Karpas-422 (cell line): Measurements from ENCODE around the gene FBXO34. TPM values are rescaled to one million over a fixed set of nuclear protein-coding genes. Genes with fewer than 3 reads are reported as not detected.

Experiments
- DNase-seq: peaks from one replicate; pipeline ENCODE4 v3.0.0-alpha.2; 2015
- H2AFZ ChIP-seq: fragments of 200-600 bp; sonication (generic); 2 replicates; pipeline ENCODE4 v1.6.1; 2014; ENCODE audit warnings: antibody characterized with exemption, low read length, mixed read lengths
- H3K27ac ChIP-seq: fragments of 200-600 bp; sonication (generic); 2 replicates; pipeline ENCODE4 v1.5.1; 2014; ENCODE audit warnings: mild to moderate bottlenecking, low read length, moderate library complexity
- H3K27me3 ChIP-seq: fragments of 200-600 bp; sonication (generic); 2 replicates; pipeline ENCODE4 v1.6.1; 2014; ENCODE audit warnings: low read length, mixed read lengths
- H3K36me3 ChIP-seq: fragments of 200-600 bp; sonication (generic); 2 replicates; pipeline ENCODE4 v1.6.1; 2014; ENCODE audit warnings: low read length, mixed read lengths; ENCODE audit not compliant: insufficient read depth
- H3K4me1 ChIP-seq: fragments of 200-600 bp; sonication (generic); 2 replicates; pipeline ENCODE4 v1.6.1; 2014; ENCODE audit warnings: mild to moderate bottlenecking, low read length, mixed read lengths
- H3K4me2 ChIP-seq: fragments of 200-600 bp; sonication (generic); 2 replicates; pipeline ENCODE4 v1.6.1; 2014; ENCODE audit warnings: low read length, low read depth, mild to moderate bottlenecking; ENCODE audit not compliant: poor library complexity, severe bottlenecking
- H3K4me3 ChIP-seq: fragments of 200-600 bp; sonication (generic); 2 replicates; pipeline ENCODE4 v1.5.1; 2014; ENCODE audit warnings: mild to moderate bottlenecking, antibody characterized with exemption, low read length, mixed read lengths
- H3K79me2 ChIP-seq: fragments of 200-600 bp; sonication (generic); 2 replicates; pipeline ENCODE4 v1.6.1; 2014; ENCODE audit warnings: mild to moderate bottlenecking, low read length, mixed read lengths
- H3K9ac ChIP-seq: fragments of 200-600 bp; sonication (generic); 2 replicates; pipeline ENCODE4 v1.6.0; 2014; ENCODE audit warnings: low read length
- H3K9me2 ChIP-seq: fragments of 200-600 bp; sonication (generic), shearing (Covaris generic); replicated peaks from 2 replicates; pipeline ENCODE4 v1.6.0; 2014; ENCODE audit warnings: mild to moderate bottlenecking, low read length, moderate library complexity; ENCODE audit not compliant: insufficient read depth
- H3K9me3 ChIP-seq: fragments of 300-700, 200-600 bp; sonication (generic); 2 replicates; pipeline ENCODE4 v1.6.1; 2014; ENCODE audit warnings: low read length, mixed read lengths
- H4K20me1 ChIP-seq: fragments of 200-600 bp; sonication (generic); 2 replicates; pipeline ENCODE4 v1.6.1; 2014; ENCODE audit warnings: mild to moderate bottlenecking, antibody characterized with exemption, low read length, low read depth; ENCODE audit not compliant: insufficient read depth
- total RNA-seq: library from RNA; depleted of rRNA; stranded (reverse); fragments of >200 nt; shearing (Covaris generic); gene quantifications from 2 replicates; pipeline ENCODE4 v1.2.3, GENCODE V29; 2014; ENCODE audit warnings: low replicate concordance; rRNA removed

Gene FBXO34, protein sequence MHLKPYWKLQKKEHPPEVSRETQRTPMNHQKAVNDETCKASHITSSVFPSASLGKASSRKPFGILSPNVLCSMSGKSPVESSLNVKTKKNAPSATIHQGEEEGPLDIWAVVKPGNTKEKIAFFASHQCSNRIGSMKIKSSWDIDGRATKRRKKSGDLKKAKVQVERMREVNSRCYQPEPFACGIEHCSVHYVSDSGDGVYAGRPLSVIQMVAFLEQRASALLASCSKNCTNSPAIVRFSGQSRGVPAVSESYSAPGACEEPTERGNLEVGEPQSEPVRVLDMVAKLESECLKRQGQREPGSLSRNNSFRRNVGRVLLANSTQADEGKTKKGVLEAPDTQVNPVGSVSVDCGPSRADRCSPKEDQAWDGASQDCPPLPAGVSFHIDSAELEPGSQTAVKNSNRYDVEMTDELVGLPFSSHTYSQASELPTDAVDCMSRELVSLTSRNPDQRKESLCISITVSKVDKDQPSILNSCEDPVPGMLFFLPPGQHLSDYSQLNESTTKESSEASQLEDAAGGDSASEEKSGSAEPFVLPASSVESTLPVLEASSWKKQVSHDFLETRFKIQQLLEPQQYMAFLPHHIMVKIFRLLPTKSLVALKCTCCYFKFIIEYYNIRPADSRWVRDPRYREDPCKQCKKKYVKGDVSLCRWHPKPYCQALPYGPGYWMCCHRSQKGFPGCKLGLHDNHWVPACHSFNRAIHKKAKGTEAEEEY
- total RNA-seq = 59.0 and 62.3 TPM in 2 replicates

DNA sequence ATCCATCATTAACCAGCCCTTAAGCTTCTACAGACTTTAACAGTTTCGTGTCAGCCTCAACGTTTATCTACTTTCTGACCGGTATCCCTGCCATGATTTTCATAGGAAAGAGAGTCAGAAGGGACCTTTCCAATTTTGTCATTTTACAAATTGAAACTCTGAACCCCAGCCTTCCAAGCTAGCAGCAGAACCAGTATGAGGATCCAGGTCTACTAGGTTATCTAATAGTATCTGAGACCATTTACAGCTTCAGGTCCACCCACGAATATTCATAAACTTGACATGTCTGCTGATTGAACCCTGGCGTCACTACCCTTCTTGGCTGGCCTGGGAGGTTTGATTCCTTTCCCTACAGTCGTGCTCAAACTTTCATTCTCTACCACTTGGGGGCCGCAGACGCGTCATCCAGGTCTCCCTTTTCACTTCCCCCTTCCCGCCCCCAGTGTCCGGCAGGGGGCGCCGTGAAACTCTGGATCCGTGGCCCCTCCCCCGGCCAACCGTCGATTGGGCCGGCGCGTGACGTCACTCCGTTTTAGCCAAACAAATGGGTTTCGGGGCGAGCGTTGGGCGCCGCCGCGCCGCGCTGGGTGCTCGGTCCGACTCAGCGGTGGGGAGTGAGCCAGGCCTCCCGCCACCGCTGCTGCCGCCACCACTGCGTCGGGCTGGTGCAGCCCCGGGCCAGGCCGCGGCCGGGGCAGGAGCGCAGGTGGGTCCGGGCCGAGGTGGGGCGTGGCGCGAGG lies at the start of gene FBXO34:
FBXO34 (plus strand) TSS at position 590 of the 740 bp plus-strand sequence. CDS start 78,970 bp downstream, outside the sequence.
- Histone ChIP-seq H3K9me2 (no peaks in the 10 kb centered on the region), H2AFZ (peak within 1 kb of the TSS; percentile 99), H3K79me2 (peaks cover 45% of the 10 kb centered on the region), H3K4me1 (peaks cover 43% of the 10 kb centered on the region), H3K9me3 (no peaks in the 10 kb centered on the region), H3K27ac (peak within 1 kb of the TSS; percentile 48), H3K36me3 (no peaks in the 10 kb centered on the region), H3K4me3 (peak within 1 kb of the TSS; percentile 93), H4K20me1 (peaks cover 28% of the 10 kb centered on the region; the same call in 1 of the 2 replicates), H3K27me3 (no peaks in the 10 kb centered on the region), H3K9ac (peak within 1 kb of the TSS; percentile 88), H3K4me2 (peak within 1 kb of the TSS; percentile 86)
- DNase-seq = peak; percentile 100

DNA sequence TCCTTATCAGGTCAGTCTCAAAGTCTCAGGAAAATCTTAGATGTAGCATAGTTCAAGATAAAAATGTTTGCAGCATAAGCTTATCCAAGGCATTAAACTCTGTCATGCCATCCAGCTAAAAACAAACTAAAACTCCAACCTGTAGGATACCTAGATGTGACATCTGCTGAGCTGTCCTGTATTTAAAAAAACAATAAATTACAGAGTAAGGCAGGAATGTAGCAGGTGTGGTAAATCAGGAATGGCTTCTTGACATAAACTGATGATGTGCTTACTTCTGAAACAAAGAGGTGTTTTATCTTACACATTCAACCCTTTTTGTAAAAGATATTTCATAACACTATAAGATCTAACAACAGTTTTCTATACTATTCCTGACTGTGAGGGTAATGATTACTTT lies 49.3 kb upstream of the FBXO34 start:
- peaks cover 11% of the 10 kb centered on the region for H3K9me3 ChIP-seq
- no peak overlapping the region for H3K4me2 ChIP-seq

DNA sequence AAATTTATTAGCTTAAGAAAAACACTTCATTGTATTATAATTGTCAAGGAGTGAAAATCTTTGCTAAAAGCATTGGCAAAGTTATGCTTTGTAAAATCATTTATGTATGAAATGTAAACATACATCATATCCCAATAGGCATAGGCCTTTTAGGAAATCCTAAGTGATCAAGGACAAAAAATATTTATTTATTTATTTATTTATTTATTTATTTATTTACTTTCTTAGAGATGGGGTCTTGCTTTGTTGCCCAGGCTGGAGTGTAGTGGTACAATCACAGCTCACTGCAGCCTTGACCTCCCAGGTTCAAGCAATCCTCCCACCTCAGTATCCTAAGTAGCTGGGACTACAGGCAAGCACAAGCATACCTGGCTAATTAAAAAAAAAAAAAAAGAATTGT lies 47.9 kb upstream of the FBXO34 start:
- Histone ChIP-seq H3K27ac (no peak overlapping the region), H4K20me1 (no peaks in the 10 kb centered on the region), H3K9me3 (peaks cover 18% of the 10 kb centered on the region), H3K9ac (no peak overlapping the region), H3K79me2 (no peaks in the 10 kb centered on the region), H3K4me1 (no peaks in the 10 kb centered on the region), H3K27me3 (no peaks in the 10 kb centered on the region), H3K9me2 (no peaks in the 10 kb centered on the region), H2AFZ (no peak overlapping the region), H3K4me3 (no peak overlapping the region), H3K36me3 (no peaks in the 10 kb centered on the region), H3K4me2 (no peak overlapping the region)
- DNase-seq = no peak

More for the DNA sequence above, 49.3 kb upstream of the FBXO34 start:
- H3K79me2 ChIP-seq = no peaks in the 10 kb centered on the region
- no peak for DNase-seq
- H3K9ac ChIP-seq = no peak overlapping the region
- no peak overlapping the region for H3K4me3 ChIP-seq
- H3K4me1 ChIP-seq = no peaks in the 10 kb centered on the region
- H4K20me1 ChIP-seq = no peaks in the 10 kb centered on the region
- no peaks in the 10 kb centered on the region for H3K27me3 ChIP-seq
- H2AFZ ChIP-seq = no peak overlapping the region
- H3K36me3 ChIP-seq = no peaks in the 10 kb centered on the region
- no peaks in the 10 kb centered on the region for H3K9me2 ChIP-seq
- H3K27ac ChIP-seq = no peak overlapping the region

DNA sequence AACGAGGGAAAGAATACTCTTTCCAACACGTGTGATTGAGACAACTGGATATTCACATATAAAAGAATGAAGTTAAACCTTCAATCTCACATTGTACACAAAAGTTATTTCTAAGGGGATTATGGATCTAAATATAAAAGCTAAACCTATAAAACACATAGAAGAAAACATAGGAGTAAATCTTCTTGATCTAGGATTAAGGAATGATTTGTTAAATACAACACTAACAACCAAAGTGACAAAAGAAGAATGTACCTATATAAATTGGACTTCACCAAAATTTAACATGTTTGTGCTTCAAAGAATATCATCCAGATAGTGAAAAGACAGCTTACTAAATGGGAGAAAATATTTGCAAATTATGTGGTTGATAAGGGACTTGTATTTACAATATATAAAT lies 43.0 kb upstream of the FBXO34 start:
- Histone ChIP-seq H3K27me3 (no peaks in the 10 kb centered on the region), H3K9me3 (peaks cover 18% of the 10 kb centered on the region), H2AFZ (no peak overlapping the region), H3K79me2 (no peaks in the 10 kb centered on the region), H4K20me1 (no peaks in the 10 kb centered on the region), H3K9me2 (no peaks in the 10 kb centered on the region), H3K9ac (no peak overlapping the region), H3K4me3 (no peak overlapping the region), H3K4me2 (no peak overlapping the region), H3K36me3 (no peaks in the 10 kb centered on the region), H3K4me1 (no peaks in the 10 kb centered on the region), H3K27ac (no peak overlapping the region)
- DNase-seq = no peak

DNA sequence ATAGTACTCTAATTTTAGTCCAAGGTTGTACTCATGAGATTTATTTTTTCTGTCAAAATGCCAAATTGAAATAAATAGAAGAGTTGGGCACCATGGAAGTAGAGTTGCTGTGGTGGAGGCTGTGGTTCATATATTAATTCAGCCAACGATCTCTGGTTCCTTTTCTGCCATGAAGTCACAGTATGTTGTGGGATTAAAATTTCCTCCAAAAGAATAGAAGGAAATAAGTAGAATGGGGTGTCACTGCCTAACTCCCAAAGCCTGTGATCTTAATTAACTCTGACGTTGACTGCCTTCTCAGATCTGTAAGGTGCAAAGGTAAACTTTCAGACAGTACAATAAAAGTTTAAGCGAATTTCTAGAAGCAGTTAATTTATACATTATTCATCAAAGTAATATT lies 37.6 kb upstream of the FBXO34 start:
- Histone ChIP-seq H4K20me1 (no peaks in the 10 kb centered on the region), H3K9ac (no peak overlapping the region), H3K4me3 (no peak overlapping the region), H3K79me2 (no peaks in the 10 kb centered on the region), H2AFZ (no peak overlapping the region), H3K36me3 (no peaks in the 10 kb centered on the region), H3K27ac (no peak overlapping the region), H3K4me1 (no peaks in the 10 kb centered on the region), H3K9me3 (no peaks in the 10 kb centered on the region), H3K9me2 (no peaks in the 10 kb centered on the region), H3K4me2 (no peak overlapping the region), H3K27me3 (no peaks in the 10 kb centered on the region)
- DNase-seq = no peak

DNA sequence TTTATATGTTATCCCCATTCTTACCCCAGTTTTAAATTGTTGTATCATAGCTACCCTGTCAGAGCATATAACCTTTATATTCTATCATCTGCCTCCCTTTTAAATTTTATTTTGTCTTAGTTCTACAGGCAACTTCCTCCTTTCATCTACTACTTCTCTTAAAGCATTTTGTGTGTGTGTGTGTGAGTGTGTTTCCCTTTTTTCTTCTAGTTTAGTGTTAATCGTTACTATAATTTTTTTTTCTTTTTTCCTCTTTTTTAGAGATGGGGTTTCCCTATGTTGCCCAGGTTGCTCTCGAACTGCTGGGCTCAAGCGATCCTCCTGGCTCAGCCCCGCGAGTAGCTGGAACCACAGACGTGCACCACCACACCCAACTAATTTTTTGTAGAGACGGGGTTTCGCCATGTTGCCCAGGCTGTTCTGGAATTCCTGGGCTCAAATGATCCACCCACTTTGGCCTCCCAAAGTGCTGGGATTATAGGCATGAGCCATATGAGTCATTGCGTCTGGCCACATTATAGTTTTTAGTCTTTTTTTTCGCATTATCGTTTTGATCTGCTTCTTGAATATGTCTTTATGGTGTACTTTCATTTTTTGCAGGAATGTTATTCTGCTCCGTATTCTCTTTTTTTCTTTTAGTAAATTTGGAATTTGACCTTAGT lies 33.1 kb upstream of the FBXO34 start:
- H3K4me1 ChIP-seq = no peaks in the 10 kb centered on the region
- H3K9me2 ChIP-seq = no peaks in the 10 kb centered on the region
- no peaks in the 10 kb centered on the region for H4K20me1 ChIP-seq
- peak; percentile 59 for DNase-seq
- no peaks in the 10 kb centered on the region for H3K27me3 ChIP-seq
- H2AFZ ChIP-seq = no peak overlapping the region
- no peak overlapping the region for H3K27ac ChIP-seq
- H3K4me3 ChIP-seq = no peak overlapping the region
- H3K4me2 ChIP-seq = no peak overlapping the region
- H3K79me2 ChIP-seq = no peaks in the 10 kb centered on the region
- no peaks in the 10 kb centered on the region for H3K9me3 ChIP-seq
- H3K36me3 ChIP-seq = no peaks in the 10 kb centered on the region
- H3K9ac ChIP-seq = no peak overlapping the region

DNA sequence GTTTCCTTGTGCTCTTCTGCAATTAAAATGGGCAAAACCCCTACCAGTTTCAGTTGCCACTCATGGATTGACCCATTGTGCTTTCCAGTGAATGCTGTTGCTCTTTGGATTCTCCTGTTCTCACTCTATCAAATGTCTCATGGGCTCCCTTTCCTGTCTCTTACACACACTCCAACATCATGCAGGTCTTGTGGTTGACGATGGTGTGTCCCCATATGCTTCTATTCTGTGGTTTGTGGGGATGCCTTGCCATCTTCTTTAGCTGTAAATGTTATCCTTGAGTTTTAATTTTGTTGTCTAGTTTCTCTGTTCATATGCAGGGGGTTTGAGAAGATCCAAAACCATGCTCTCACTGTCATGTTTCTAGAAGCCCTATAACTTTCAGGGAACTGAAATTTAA lies 31.9 kb upstream of the FBXO34 start:
- Histone ChIP-seq H3K9me3 (no peaks in the 10 kb centered on the region), H3K4me1 (no peaks in the 10 kb centered on the region), H3K4me2 (no peak overlapping the region), H3K4me3 (no peak overlapping the region), H4K20me1 (no peaks in the 10 kb centered on the region), H3K36me3 (no peaks in the 10 kb centered on the region), H3K27me3 (no peaks in the 10 kb centered on the region), H3K27ac (no peak overlapping the region), H3K9me2 (no peaks in the 10 kb centered on the region), H3K9ac (no peak overlapping the region), H2AFZ (no peak overlapping the region), H3K79me2 (no peaks in the 10 kb centered on the region)
- no peak for DNase-seq
